Breast epithelium (tissue), 3 donors: ENCODE measurements around the gene ABHD14A.

Experiments
- POLR2A ChIP-seq: fragments of 450-650 bp; IDR thresholded peaks from one replicate; pipeline ENCODE4 v1.6.1; 2016; ENCODE audit warnings: antibody characterized with exemption, mild to moderate bottlenecking, moderate library complexity
- POLR2AphosphoS5 ChIP-seq, 3 donors: sonication (generic); formaldehyde crosslinking; IDR thresholded peaks; one replicate each; pipeline ENCODE4 v1.6.1; 2017; ENCODE audit warnings: antibody characterized with exemption in 3 of 3
- TF ChIP-seq, protein P1 (sequence below), 3 donors: fragments of 450-650 bp; IDR thresholded peaks; one replicate each; pipeline ENCODE4 v1.5.1; 2016 to 2017; ENCODE audit warnings: antibody characterized with exemption in 3 of 3, mild to moderate bottlenecking in 3 of 3, moderate library complexity in 3 of 3

DNA sequence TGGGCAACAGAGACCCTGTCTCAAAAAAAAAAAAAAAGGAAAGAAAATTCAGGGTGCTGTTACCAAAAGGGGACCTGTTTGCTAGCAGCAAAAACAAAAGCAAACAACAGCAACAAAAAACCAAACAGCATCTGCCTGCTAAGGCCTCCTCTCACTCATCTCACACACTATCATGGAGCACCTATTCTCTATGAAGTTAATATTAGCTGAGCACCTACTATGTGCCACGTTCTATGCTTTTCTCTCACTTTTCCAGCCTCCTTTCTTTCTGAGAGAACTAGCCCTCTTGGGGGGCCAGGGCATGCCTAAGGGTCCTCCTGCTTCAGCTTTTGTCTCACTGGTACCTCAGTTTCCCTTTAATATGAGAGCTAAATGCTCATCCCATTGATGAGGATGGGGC lies 20.2 kb upstream of the ABHD14A start:
- TF ChIP-seq, protein P1, sequence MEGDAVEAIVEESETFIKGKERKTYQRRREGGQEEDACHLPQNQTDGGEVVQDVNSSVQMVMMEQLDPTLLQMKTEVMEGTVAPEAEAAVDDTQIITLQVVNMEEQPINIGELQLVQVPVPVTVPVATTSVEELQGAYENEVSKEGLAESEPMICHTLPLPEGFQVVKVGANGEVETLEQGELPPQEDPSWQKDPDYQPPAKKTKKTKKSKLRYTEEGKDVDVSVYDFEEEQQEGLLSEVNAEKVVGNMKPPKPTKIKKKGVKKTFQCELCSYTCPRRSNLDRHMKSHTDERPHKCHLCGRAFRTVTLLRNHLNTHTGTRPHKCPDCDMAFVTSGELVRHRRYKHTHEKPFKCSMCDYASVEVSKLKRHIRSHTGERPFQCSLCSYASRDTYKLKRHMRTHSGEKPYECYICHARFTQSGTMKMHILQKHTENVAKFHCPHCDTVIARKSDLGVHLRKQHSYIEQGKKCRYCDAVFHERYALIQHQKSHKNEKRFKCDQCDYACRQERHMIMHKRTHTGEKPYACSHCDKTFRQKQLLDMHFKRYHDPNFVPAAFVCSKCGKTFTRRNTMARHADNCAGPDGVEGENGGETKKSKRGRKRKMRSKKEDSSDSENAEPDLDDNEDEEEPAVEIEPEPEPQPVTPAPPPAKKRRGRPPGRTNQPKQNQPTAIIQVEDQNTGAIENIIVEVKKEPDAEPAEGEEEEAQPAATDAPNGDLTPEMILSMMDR (IDR thresholded peaks at IDR 0.05): no peak
- TF ChIP-seq POLR2AphosphoS5 (IDR thresholded peaks at IDR 0.05): no peak
- TF ChIP-seq POLR2A: no peak
